Osteocyte (in vitro differentiated cells): ENCODE results near the gene MOG. TPM values are rescaled to one million over a fixed set of nuclear protein-coding genes. Genes with fewer than 3 reads are reported as not detected.

Experiments
- DNase-seq: peaks from one replicate; pipeline ENCODE4 v3.0.0; 2021; ENCODE audit warnings: mixed read lengths; ENCODE audit not compliant: unreplicated experiment; ENCODE audit errors: extremely low spot score
- H3K27ac Mint-ChIP-seq: one replicate; pipeline ENCODE4 v1.8.0; 2021; ENCODE audit warnings: mild to moderate bottlenecking, mixed read lengths; ENCODE audit not compliant: unreplicated experiment
- H3K27me3 Mint-ChIP-seq: one replicate; pipeline ENCODE4 v1.8.0; 2021; ENCODE audit warnings: mixed read lengths; ENCODE audit not compliant: unreplicated experiment
- H3K36me3 Mint-ChIP-seq: one replicate; pipeline ENCODE4 v1.8.0; 2021; ENCODE audit warnings: mixed read lengths; ENCODE audit not compliant: unreplicated experiment
- H3K4me1 Mint-ChIP-seq: one replicate; pipeline ENCODE4 v1.8.0; 2021; ENCODE audit warnings: mixed read lengths; ENCODE audit not compliant: unreplicated experiment
- H3K4me3 Mint-ChIP-seq: one replicate; pipeline ENCODE4 v1.8.0; 2021; ENCODE audit warnings: mild to moderate bottlenecking, moderate library complexity, mixed read lengths; ENCODE audit not compliant: unreplicated experiment
- H3K9me3 Mint-ChIP-seq: one replicate; pipeline ENCODE4 v1.8.0; 2021; ENCODE audit warnings: mixed read lengths; ENCODE audit not compliant: unreplicated experiment
- CTCF ChIP-seq: fragments of 200-600 bp; sonication (generic); IDR thresholded peaks from 2 replicates; pipeline ENCODE4 v1.5.0; 2021; ENCODE audit warnings: antibody characterized with exemption, mild to moderate bottlenecking, moderate library complexity
- total RNA-seq: library from RNA; stranded (reverse); gene quantifications from 2 replicates; pipeline ENCODE4 v1.2.1, GENCODE V29; 2021

MOG gene
- total RNA-seq, 1 donor from 2014 or later, result not detected

- Mint-ChIP-seq H3K27me3 (peaks cover 51% of the 10 kb centered on the region), H3K27ac (no peak overlapping the region)
Observed at GRCh38 chr6:29708432-29709179, 51.7 kb downstream of the MOG start.

GRCh38 chr6:29709188-29709587 lies 52.3 kb downstream of the MOG start:
- DNase-seq, result no peak
- Mint-ChIP-seq H3K9me3 (no peaks in the 10 kb centered on the region), H3K27me3 (peaks cover 45% of the 10 kb centered on the region), H3K27ac (no peak overlapping the region), H3K4me3 (no peak overlapping the region), H3K4me1 (no peaks in the 10 kb centered on the region), H3K36me3 (no peaks in the 10 kb centered on the region)
- TF ChIP-seq CTCF, result no peak

More at GRCh38 chr6:29708432-29709179, 51.7 kb downstream of the MOG start:
- H3K4me1 Mint-ChIP-seq, result no peaks in the 10 kb centered on the region
- no peak for TF ChIP-seq CTCF
- no peaks in the 10 kb centered on the region for H3K9me3 Mint-ChIP-seq
- H3K36me3 Mint-ChIP-seq, result no peaks in the 10 kb centered on the region
- DNase-seq, result no peak
- H3K4me3 Mint-ChIP-seq, result no peak overlapping the region

GRCh38 chr6:29710281-29710941 lies 53.5 kb downstream of the MOG start:
- Mint-ChIP-seq H3K9me3 (no peaks in the 10 kb centered on the region), H3K27ac (no peak overlapping the region), H3K36me3 (no peaks in the 10 kb centered on the region), H3K4me1 (no peaks in the 10 kb centered on the region), H3K27me3 (peaks cover 43% of the 10 kb centered on the region), H3K4me3 (no peak overlapping the region)
- TF ChIP-seq CTCF, result no peak
- DNase-seq, result no peak

GRCh38 chr6:29720863-29721262 lies 64.0 kb downstream of the MOG start:
- Mint-ChIP-seq H3K4me1 (peaks cover 2% of the 10 kb centered on the region), H3K4me3 (no peak overlapping the region), H3K36me3 (no peaks in the 10 kb centered on the region), H3K27ac (no peak overlapping the region), H3K27me3 (peaks cover 28% of the 10 kb centered on the region), H3K9me3 (no peaks in the 10 kb centered on the region)
- no peak for DNase-seq
- no peak for TF ChIP-seq CTCF

Other genes starting within 250 kb of the MOG start
- gene OR12D1, start 242.2 kb upstream of the MOG start, total RNA-seq, result not detected in 2 replicates
- not detected in 2 replicates for gene OR10C1, start 217.8 kb upstream of the MOG start, total RNA-seq
- not detected in 2 replicates for gene OR11A1, start 200.0 kb upstream of the MOG start, total RNA-seq
- not detected in 2 replicates for gene OR2H1, start 199.9 kb upstream of the MOG start, total RNA-seq
- not detected in 2 replicates for gene MAS1L, start 169.1 kb upstream of the MOG start, total RNA-seq
- gene UBD, start 97.4 kb upstream of the MOG start, total RNA-seq, result not detected in 2 replicates
- not detected in 2 replicates for gene OR2H2, start 72.0 kb upstream of the MOG start, total RNA-seq
- 80.4 and 93.6 TPM in 2 replicates for gene GABBR1, start 23.9 kb upstream of the MOG start, total RNA-seq
- not detected in 2 replicates for gene ZFP57, start 24.1 kb downstream of the MOG start, total RNA-seq
- gene HLA-F, start 66.3 kb downstream of the MOG start, total RNA-seq, result 11.4 and 12.5 TPM in 2 replicates
- gene HLA-G, start 170.7 kb downstream of the MOG start, total RNA-seq, result 0.32 and 0.68 TPM in 2 replicates